Measurements from ENCODE around the gene LZTS2. TPM values are rescaled to one million over a fixed set of nuclear protein-coding genes. Genes with fewer than 3 reads are reported as not detected.
A peak's percentile ranks its signal among the peaks of the same experiment; 100 is the strongest.

The LZTS2 gene
- total RNA-seq, 1 donor from 2014 or later, result 35.6 TPM

- Histone ChIP-seq H3K27me3 (ENCODE audit: low read depth) (peaks cover 10% of the 10 kb centered on the region), H3K4me1 (peaks cover 27% of the 10 kb centered on the region), H3K9me3 (replicated peaks) (no peaks in the 10 kb centered on the region), H3K4me3 (no peak overlapping the region), H3K36me3 (peaks cover 43% of the 10 kb centered on the region), H3K27ac (replicated peaks) (peak overlapping the region; percentile 93)
- DNase-seq, result no peak
- intact Hi-C loops (cut with micrococcal nuclease), result no loop called here
- TF ChIP-seq, protein P1, sequence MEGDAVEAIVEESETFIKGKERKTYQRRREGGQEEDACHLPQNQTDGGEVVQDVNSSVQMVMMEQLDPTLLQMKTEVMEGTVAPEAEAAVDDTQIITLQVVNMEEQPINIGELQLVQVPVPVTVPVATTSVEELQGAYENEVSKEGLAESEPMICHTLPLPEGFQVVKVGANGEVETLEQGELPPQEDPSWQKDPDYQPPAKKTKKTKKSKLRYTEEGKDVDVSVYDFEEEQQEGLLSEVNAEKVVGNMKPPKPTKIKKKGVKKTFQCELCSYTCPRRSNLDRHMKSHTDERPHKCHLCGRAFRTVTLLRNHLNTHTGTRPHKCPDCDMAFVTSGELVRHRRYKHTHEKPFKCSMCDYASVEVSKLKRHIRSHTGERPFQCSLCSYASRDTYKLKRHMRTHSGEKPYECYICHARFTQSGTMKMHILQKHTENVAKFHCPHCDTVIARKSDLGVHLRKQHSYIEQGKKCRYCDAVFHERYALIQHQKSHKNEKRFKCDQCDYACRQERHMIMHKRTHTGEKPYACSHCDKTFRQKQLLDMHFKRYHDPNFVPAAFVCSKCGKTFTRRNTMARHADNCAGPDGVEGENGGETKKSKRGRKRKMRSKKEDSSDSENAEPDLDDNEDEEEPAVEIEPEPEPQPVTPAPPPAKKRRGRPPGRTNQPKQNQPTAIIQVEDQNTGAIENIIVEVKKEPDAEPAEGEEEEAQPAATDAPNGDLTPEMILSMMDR (IDR thresholded peaks at IDR 0.05; ENCODE audit: borderline replicate concordance), result no peak
These were observed 41.2 kb downstream of the LZTS2 start for GRCh38 chr10:101040851-101041250.

- Histone ChIP-seq H3K36me3 (peaks cover 39% of the 10 kb centered on the region), H3K4me3 (no peak overlapping the region), H3K27me3 (ENCODE audit: low read depth) (peaks cover 15% of the 10 kb centered on the region), H3K9me3 (replicated peaks) (no peaks in the 10 kb centered on the region), H3K4me1 (peaks cover 27% of the 10 kb centered on the region), H3K27ac (replicated peaks) (peak overlapping the region; percentile 93)
- TF ChIP-seq, protein P1 (IDR thresholded peaks at IDR 0.05; ENCODE audit: borderline replicate concordance), result peak; percentile 89
- intact Hi-C loops (cut with micrococcal nuclease), result no loop called here
- DNase-seq, result peak; percentile 75
These were observed 41.7 kb downstream of the LZTS2 start for GRCh38 chr10:101041252-101041761.

- intact Hi-C loops (cut with micrococcal nuclease), result no loop called here
- peak overlapping the region; percentile 93 for H3K27ac ChIP-seq (replicated peaks)
- TF ChIP-seq, protein P1 (IDR thresholded peaks at IDR 0.05; ENCODE audit: borderline replicate concordance), result no peak
- peak overlapping the region; percentile 66 for H3K4me3 ChIP-seq
- no peak for DNase-seq
- peaks cover 31% of the 10 kb centered on the region for H3K36me3 ChIP-seq
- peaks cover 27% of the 10 kb centered on the region for H3K4me1 ChIP-seq
- H3K9me3 ChIP-seq (replicated peaks), result no peaks in the 10 kb centered on the region
- peaks cover 23% of the 10 kb centered on the region for H3K27me3 ChIP-seq (ENCODE audit: low read depth)
These were observed 42.5 kb downstream of the LZTS2 start for GRCh38 chr10:101042118-101042517.

- H3K27me3 ChIP-seq (ENCODE audit: low read depth), result peaks cover 30% of the 10 kb centered on the region
- H3K9me3 ChIP-seq (replicated peaks), result no peaks in the 10 kb centered on the region
- TF ChIP-seq, protein P1 (IDR thresholded peaks at IDR 0.05; ENCODE audit: borderline replicate concordance), result no peak
- peak; percentile 97 for DNase-seq
- H3K36me3 ChIP-seq, result peaks cover 24% of the 10 kb centered on the region
- peaks cover 27% of the 10 kb centered on the region for H3K4me1 ChIP-seq
- H3K27ac ChIP-seq (replicated peaks), result peak overlapping the region; percentile 93
- H3K4me3 ChIP-seq, result peak overlapping the region; percentile 66
- intact Hi-C loops (cut with micrococcal nuclease), result no loop called here
These were observed 43.2 kb downstream of the LZTS2 start for GRCh38 chr10:101042667-101043362.

GRCh38 chr10:101043363-101043707 is 43.7 kb downstream of the LZTS2 start:
- peaks cover 19% of the 10 kb centered on the region for H3K36me3 ChIP-seq
- peak overlapping the region; percentile 66 for H3K4me3 ChIP-seq
- H3K9me3 ChIP-seq (replicated peaks), result no peaks in the 10 kb centered on the region
- peak overlapping the region; percentile 93 for H3K27ac ChIP-seq (replicated peaks)
- TF ChIP-seq, protein P1 (IDR thresholded peaks at IDR 0.05; ENCODE audit: borderline replicate concordance), result no peak
- peaks cover 35% of the 10 kb centered on the region for H3K27me3 ChIP-seq (ENCODE audit: low read depth)
- DNase-seq, result no peak
- intact Hi-C loops (cut with micrococcal nuclease), result no loop called here
- peaks cover 32% of the 10 kb centered on the region for H3K4me1 ChIP-seq

Measured in left ventricle myocardium inferior (tissue), 1 donor.